Lung (tissue), 12 donors: ENCODE measurements around the gene NFATC2. TPM values are rescaled to one million over a fixed set of nuclear protein-coding genes. Genes with fewer than 3 reads are reported as not detected.

ENCODE experiments used
- ATAC-seq: fragments of 200-7000 bp; cut with Tn5 transposase; one replicate; pipeline ENCODE4 v1.9.1; 2020; ENCODE audit warnings: moderate number of reproducible peaks; ENCODE audit not compliant: insufficient read depth, low FRiP score
- DNase-seq, 3 donors: peaks; one replicate each; pipeline ENCODE4 v3.0.0-alpha.2; 2013 to 2017
- H3K27ac ChIP-seq, 2 donors: one replicate each; pipeline ENCODE4 v1.5.1; 2013; ENCODE audit warnings: mild to moderate bottlenecking in 2 of 2, moderate library complexity in 2 of 2, control low read depth in 1 of 2, inconsistent platforms in 1 of 2, low read depth in 1 of 2, low read length in 1 of 2
- H3K27me3 ChIP-seq, 3 donors: one replicate each; pipeline ENCODE4 v1.5.1; 2013; ENCODE audit warnings: low read length in 2 of 3; ENCODE audit not compliant: control insufficient read depth in 3 of 3, insufficient read depth in 3 of 3
- H3K36me3 ChIP-seq, 4 donors: one replicate each; pipeline ENCODE4 v1.5.1; 2013; ENCODE audit warnings: low read length in 4 of 4, mild to moderate bottlenecking in 1 of 4, moderate library complexity in 1 of 4; ENCODE audit not compliant: control insufficient read depth in 4 of 4, insufficient read depth in 4 of 4
- H3K4me1 ChIP-seq, 5 donors: one replicate each; pipeline ENCODE4 v1.5.1; 2013; ENCODE audit warnings: low read length in 5 of 5, mild to moderate bottlenecking in 2 of 5, moderate library complexity in 1 of 5; ENCODE audit not compliant: control insufficient read depth in 5 of 5, insufficient read depth in 5 of 5
- H3K4me3 ChIP-seq: one replicate; pipeline ENCODE4 v1.5.1; 2013; ENCODE audit warnings: mild to moderate bottlenecking, control low read depth, moderate library complexity
- H3K9ac ChIP-seq, 2 donors: one replicate each; pipeline ENCODE4 v1.5.1; 2013; ENCODE audit warnings: low read length in 2 of 2, control low read depth in 1 of 2; ENCODE audit not compliant: insufficient read depth in 1 of 2
- H3K9me3 ChIP-seq, 4 donors: one replicate each; pipeline ENCODE4 v1.5.1; 2013; ENCODE audit warnings: low read length in 3 of 4, mild to moderate bottlenecking in 1 of 4, moderate library complexity in 1 of 4; ENCODE audit not compliant: control insufficient read depth in 4 of 4, insufficient read depth in 3 of 4
- WGBS, 2 donors: extraction: QIAGEN DNeasy Blood & Tissue Kit; methylation state at CpG; one replicate each; pipeline ENCODE4 v1.1.7; 2013; 5-methylcytosine and 5-hydroxymethylcytosine counted together
- polyA plus RNA-seq, 2 donors: library from polyadenylated mRNA; stranded (reverse); fragments of 200-250 nt; gene quantifications; one replicate each; pipeline ENCODE4 v1.2.1, GENCODE V29; 2013
- total RNA-seq, 2 donors: library from RNA; depleted of rRNA in 1 of 2; stranded (reverse); fragments of >200 nt in 1 of 2; gene quantifications; one replicate each; pipeline ENCODE4 v1.2.1, GENCODE V29; 2014 to 2021
- TF ChIP-seq, protein P1 (sequence below): IDR thresholded peaks from 2 replicates; pipeline ENCODE4 v1.5.1; 2012; ENCODE audit warnings: mild to moderate bottlenecking; ENCODE audit errors: control extremely low read depth, extremely low read depth
- donor health status: control.
- donor health status: control.
- donor health status: Bipolar disorder and iron deficiency.
- donor health status: healthy.
- donor health status: DM: yes; HTN: yes; CAD: no.

NFATC2 gene
- total and polyA plus RNA-seq, 4 donors = 1.3 to 8.7 (median 4.7) TPM

DNA sequence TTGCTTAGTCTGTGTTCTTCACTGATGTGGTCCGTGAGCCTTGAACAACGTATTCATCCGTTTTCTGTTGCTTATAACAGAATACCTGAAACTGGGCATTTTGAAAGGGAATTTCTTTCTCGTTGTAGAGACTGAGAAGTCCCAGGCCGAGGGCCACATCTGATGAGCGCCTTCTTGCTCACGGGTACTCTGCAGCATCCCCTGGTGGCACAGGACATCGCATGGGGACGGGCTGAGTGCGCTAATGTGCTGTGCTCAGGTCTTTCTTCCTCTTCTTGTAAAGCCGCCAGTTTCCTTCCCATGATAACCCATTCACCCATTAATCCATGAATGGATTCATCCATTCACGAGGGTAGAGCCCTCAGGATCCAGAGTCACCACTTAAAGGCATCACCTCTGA is 161.0 kb downstream of the NFATC2 start:
- no peaks in the 10 kb centered on the region for H3K36me3 ChIP-seq
- H3K4me3 ChIP-seq = no peak overlapping the region
- no peak overlapping the region for H3K27ac ChIP-seq
- H3K4me1 ChIP-seq = peaks cover 0 to 3% (median 0%) of the 10 kb centered on the region in 5 donors
- no peak for ATAC-seq
- DNase-seq = no peak
- WGBS, 2 donors = 94% methylated on average over 12 of the region's 12 CpGs
- no peaks in the 10 kb centered on the region for H3K9me3 ChIP-seq
- TF ChIP-seq, protein P1, sequence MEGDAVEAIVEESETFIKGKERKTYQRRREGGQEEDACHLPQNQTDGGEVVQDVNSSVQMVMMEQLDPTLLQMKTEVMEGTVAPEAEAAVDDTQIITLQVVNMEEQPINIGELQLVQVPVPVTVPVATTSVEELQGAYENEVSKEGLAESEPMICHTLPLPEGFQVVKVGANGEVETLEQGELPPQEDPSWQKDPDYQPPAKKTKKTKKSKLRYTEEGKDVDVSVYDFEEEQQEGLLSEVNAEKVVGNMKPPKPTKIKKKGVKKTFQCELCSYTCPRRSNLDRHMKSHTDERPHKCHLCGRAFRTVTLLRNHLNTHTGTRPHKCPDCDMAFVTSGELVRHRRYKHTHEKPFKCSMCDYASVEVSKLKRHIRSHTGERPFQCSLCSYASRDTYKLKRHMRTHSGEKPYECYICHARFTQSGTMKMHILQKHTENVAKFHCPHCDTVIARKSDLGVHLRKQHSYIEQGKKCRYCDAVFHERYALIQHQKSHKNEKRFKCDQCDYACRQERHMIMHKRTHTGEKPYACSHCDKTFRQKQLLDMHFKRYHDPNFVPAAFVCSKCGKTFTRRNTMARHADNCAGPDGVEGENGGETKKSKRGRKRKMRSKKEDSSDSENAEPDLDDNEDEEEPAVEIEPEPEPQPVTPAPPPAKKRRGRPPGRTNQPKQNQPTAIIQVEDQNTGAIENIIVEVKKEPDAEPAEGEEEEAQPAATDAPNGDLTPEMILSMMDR = no peak
- no peaks in the 10 kb centered on the region for H3K27me3 ChIP-seq
- H3K9ac ChIP-seq = no peak overlapping the region

DNA sequence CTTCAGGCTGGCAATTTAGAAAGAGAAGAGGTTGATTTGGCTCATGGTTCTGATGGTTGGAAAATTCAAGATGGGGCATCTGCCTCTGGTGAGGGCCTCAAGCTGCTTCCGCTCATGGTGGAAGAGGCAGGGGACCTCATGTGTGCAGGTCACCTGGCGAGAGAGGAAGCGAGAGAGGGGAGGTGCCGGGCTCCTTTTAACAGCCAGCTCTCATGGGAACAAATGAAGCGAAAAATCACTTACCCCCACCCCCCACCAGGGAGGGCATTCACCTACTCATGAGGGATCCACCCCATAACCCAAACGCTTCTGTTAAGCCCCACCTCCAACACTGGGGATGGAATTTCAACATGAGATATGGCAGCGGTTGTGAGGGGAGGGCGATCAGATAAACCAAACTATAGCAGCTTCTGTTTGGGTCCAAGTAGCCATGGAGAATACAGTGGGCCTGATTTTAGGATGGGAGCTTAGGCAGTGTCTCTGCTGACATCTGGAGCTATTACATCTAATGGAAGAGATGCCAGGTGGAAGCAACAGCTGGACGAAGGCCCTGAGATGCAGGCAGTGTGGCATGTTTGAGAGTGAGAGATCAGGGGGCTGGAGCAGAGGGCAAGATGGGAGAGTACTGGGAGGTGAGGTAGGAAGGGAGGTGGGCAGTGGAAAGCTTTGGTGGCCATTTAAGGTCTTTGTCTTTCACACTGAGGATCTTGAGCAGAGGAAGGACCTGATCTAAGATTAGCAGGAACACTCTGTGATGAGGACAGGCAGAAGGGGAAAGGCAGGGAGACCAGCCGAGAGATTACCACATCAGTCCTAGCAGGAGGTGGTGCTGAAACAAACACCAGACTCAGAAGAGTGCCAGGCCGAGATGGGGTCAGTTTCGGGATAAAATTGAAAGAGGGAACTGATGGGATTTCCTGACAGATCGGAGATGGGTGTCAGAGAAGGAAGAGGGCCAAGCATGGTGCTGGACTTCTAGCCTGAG is 161.8 kb downstream of the NFATC2 start:
- H3K27ac ChIP-seq = no peak overlapping the region
- peaks cover 0 to 3% (median 0%) of the 10 kb centered on the region in 5 donors for H3K4me1 ChIP-seq
- no peaks in the 10 kb centered on the region for H3K9me3 ChIP-seq
- no peak overlapping the region for H3K4me3 ChIP-seq
- TF ChIP-seq, protein P1 = no peak
- WGBS, 2 donors = 86 to 89% methylated on average over 13 of the region's 13 CpGs
- no peak for ATAC-seq
- H3K36me3 ChIP-seq = no peaks in the 10 kb centered on the region
- no peak for DNase-seq
- no peak overlapping the region for H3K9ac ChIP-seq
- H3K27me3 ChIP-seq = no peaks in the 10 kb centered on the region

DNA sequence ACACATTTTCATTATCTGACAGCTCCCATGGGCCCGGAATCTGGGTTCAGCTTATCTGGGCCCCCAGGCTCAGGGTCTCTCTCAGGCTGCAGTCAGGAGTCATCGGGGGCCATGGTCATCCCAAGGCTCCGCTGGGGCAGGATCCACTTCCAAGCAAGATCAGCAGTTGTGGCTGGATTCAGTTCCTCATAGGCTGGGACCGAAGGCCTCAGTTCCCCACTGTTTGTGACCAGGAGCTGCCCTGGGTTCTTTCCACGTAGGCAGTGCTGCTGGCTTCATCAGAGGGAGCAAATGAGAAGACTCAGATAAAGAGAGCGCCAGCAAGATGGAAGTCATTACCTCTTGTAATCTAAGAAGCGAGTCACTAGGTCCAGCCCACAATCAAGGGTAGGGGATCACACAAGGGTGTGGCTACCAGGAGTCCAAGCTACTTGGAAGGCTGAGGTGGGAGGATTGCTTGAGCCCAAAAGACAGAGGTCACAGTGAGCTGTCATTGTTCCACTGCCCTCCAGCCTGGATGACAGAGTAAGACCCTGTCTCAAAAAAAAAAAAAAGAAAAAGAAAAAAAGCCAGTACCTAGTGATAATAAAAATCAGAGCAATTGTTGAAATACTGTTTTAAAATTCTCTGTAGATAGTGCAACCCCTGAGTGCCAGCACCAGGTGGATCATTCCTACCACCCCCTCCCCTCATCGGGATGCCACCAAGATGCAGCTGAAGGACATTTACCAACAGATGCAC is 162.7 kb downstream of the NFATC2 start:
- no peaks in the 10 kb centered on the region for H3K36me3 ChIP-seq
- H3K9me3 ChIP-seq = no peaks in the 10 kb centered on the region
- ATAC-seq (no peak), DNase-seq (no peak)
- H3K4me3 ChIP-seq = no peak overlapping the region
- H3K9ac ChIP-seq = no peak overlapping the region
- 90 to 94% methylated on average over 8 of the region's 8 CpGs for WGBS, 2 donors
- H3K4me1 ChIP-seq = peaks cover 0 to 3% (median 0%) of the 10 kb centered on the region in 5 donors
- no peaks in the 10 kb centered on the region for H3K27me3 ChIP-seq
- TF ChIP-seq, protein P1 = no peak
- H3K27ac ChIP-seq = no peak overlapping the region
